GM13977 (cell line): ENCODE results near the gene NBAS.
"Not testable (repeated sequence)": the region's sequence is repeated elsewhere in the genome, so short reads cannot be mapped to it uniquely, and the experiment has no call there.

Experiments used
- DNase-seq: peaks from one replicate; pipeline ENCODE4 v3.0.0; 2012; ENCODE audit warnings: low spot score
- in situ Hi-C: fragments of 300-500 bp; cut with MboI; formaldehyde crosslinking; loops from one replicate; pipeline ENCODE4 v1.12.0; 2022; ENCODE audit warnings: low sequenced_read_pairs, low pct_unique_long_range_greater_than_20kb, mixed read lengths, inconsistent platforms; ENCODE audit not compliant: unreplicated experiment
- TF ChIP-seq, protein P1 (sequence below): IDR thresholded peaks from 2 replicates; pipeline ENCODE4 v1.5.1; 2012; ENCODE audit warnings: mild to moderate bottlenecking, control low read depth; ENCODE audit not compliant: insufficient read depth; ENCODE audit errors: extremely low read depth, missing control alignments

The NBAS gene

DNA sequence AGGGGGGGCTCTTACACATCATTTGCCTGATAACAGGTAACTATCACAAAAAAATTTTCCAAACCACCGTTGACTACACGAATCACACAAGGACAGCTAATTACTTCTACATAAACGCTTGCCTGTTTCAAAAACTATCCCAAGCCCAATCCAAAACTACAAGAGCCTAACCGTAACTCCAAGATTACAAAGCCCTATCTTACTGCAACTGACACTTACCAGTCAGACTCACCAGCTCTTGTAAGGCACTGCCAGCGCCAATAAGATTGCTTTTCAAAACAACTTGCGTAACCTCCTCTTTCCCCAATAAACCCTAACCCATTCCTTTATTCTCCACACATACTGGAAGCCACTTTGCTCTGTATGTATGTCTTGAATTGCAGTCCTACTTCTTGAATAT is 148.4 kb downstream of the NBAS start:
- TF ChIP-seq, protein P1, sequence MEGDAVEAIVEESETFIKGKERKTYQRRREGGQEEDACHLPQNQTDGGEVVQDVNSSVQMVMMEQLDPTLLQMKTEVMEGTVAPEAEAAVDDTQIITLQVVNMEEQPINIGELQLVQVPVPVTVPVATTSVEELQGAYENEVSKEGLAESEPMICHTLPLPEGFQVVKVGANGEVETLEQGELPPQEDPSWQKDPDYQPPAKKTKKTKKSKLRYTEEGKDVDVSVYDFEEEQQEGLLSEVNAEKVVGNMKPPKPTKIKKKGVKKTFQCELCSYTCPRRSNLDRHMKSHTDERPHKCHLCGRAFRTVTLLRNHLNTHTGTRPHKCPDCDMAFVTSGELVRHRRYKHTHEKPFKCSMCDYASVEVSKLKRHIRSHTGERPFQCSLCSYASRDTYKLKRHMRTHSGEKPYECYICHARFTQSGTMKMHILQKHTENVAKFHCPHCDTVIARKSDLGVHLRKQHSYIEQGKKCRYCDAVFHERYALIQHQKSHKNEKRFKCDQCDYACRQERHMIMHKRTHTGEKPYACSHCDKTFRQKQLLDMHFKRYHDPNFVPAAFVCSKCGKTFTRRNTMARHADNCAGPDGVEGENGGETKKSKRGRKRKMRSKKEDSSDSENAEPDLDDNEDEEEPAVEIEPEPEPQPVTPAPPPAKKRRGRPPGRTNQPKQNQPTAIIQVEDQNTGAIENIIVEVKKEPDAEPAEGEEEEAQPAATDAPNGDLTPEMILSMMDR, result no peak
- DNase-seq, result no peak
- in situ Hi-C loops, result no loop called here

DNA sequence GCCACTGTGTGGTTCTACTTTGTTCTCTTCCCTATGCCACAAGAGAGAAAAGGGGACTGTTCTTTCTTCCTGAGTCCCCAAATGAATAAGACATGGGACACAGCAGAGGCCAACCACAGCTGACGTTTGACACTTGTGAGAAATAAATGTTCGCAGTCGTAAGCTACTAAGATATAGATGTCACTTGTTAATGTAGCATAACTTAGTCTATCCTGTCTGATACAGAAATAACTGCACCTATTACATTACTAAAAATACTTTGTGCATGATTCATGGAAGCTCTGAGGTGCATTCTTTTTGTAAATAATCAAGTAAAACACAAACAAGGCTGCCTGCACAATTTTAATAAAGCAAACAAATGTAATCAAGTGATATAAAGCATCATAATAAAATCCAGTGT is 148.8 kb downstream of the NBAS start:
- in situ Hi-C loops, result no loop called here
- DNase-seq, result no peak
- TF ChIP-seq, protein P1, result no peak

DNA sequence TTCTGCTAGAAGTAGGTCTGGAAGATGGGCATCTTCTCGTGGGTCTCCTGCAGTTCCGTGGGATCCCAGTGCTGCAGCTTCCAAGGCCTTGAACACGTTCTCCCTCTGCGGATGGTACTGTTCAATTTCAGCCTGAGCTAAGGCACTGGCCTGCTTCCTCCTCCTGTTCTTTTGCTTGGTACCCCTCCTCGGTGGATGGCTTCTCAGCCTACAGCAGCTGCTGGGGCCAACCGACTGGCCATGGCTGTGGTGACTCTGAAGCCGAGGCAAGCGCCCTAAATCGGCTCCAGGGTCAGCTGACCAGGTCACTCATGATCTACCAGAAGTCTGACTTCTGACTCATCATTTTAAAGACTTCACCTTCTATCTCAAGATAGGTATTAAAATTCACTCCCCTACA is 150.2 kb downstream of the NBAS start:
- in situ Hi-C loops, result no loop called here
- TF ChIP-seq, protein P1, result no peak
- DNase-seq, result no peak

DNA sequence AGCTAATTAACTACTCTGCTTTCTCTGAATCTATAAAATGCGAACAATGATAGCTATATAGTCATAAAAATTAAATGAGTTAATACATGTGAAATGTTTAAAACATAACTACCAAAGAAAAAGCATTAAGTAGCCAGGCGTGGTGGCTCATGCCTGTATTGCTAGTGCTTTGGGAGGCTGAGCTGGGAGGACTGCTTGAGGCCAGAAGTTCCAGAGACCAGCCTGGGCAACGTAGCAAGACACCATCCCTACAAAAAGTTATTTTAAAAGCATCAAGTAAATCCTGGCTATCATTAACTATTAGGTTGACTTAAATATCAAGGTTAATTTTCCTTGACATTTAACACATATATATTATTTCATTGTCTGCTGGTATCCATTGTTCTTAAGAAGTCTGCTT is 152.4 kb downstream of the NBAS start:
- in situ Hi-C loops, result no loop called here
- TF ChIP-seq, protein P1, result no peak
- no peak for DNase-seq

DNA sequence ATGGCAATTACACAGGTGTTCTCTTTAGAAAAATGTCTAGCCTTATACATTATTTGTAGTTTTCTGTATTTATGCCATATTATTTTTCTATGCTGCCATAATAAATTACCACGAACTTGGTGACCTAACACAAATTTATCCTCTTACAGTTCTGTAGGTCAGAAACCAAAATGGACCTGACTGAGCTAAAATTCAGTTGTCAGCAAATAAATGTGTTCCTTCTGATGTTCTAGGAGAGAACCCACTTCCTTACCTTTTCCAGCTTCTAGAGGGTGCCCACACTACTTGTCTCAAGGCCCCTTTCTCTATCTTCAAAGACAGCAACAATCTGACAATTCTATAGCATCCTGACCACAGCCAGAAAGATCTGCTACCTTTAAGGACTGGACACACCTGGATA is 153.5 kb downstream of the NBAS start:
- in situ Hi-C loops, result no loop called here
- no peak for DNase-seq
- TF ChIP-seq, protein P1, result no peak

DNA sequence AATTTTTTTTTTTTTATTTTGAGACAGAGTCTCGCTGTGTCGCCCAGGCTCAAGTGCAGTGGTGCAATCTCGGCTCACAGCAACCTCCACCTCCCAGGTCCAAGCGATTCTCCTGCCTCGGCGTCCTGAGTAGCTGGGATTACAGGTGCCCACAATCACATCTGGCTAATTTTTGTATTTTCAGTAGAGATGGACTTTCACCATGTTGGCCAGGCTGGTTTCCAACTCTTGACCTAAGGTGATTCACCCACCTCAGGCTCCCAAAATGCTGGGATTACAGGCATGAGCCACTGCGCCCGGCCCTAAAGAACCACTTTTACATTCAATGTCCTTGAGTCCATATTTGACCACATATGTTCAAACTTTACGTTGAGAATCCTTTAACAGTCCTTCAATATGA is 156.6 kb downstream of the NBAS start:
- in situ Hi-C loops, DNase-seq: not testable (repeated sequence)

DNA sequence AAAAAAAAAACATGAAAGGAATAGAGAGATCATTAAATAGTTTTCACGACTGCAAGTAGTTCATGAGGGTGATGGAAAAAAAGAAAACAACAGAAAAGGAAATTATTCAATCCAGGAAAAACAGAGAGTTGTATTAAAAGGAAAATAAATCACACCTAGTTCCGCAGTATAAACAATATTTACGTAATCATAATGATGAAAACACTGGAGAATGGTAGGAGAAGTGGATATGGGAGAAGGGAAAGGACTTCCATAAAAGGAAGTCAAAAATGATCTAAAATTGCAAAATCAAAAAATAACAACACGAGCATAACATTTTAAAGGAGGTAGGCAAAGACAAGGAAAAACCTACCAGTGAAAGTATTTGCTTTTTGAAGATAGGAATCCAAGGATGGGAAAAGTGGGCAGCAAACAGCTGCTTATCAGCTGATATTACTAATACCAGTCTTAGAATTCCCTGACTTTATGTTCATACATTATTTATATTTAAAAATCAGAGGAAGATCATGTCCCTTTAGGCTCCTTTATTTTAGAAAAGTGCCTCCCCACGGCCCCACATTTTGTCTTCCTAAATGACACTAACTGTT is 160.8 kb downstream of the NBAS start:
- in situ Hi-C loops, result no loop called here
- DNase-seq, result no peak
- TF ChIP-seq, protein P1, result no peak
